Astrocyte of the spinal cord (primary cell): ENCODE results near the gene RNF13.

Source experiments
- DNase-seq: peaks from one replicate; pipeline ENCODE4 v3.0.0; 2011; ENCODE audit warnings: low read depth, low spot score
- H3K4me3 ChIP-seq: 2 replicates; pipeline ENCODE4 v1.5.1; 2011; ENCODE audit warnings: low read depth, mild to moderate bottlenecking, low read length, moderate library complexity
- in situ Hi-C: cut with HindIII; loops from 2 replicates; pipeline ENCODE4 v1.10.0; 2017; ENCODE audit warnings: low sequenced_read_pairs
- TF ChIP-seq, protein P1 (sequence below): IDR thresholded peaks from 2 replicates; pipeline ENCODE4 v1.5.1; 2012; ENCODE audit warnings: low read depth, mild to moderate bottlenecking, low read length, inconsistent platforms

RNF13 gene

DNA sequence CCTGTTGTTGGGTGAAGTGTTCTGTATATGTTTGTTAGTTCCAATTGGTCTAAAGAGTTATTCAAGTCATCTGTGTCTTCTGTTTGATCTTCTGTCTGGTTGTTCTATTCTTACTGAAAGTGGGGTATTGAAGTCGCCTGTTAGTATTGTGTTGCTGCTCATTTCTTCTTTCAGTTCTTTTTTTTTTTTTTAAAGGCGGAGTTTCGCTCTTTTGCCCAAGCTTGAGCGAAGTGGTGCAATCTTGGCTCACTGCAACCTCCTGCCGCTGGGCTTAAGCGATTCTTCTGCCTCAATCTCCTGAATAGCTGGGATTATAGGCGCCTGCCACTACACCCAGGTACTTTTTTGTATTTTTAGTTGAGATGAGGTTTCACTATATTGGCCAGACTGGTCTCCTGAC lies 134.2 kb downstream of the RNF13 start:
- no peak for DNase-seq
- in situ Hi-C loops: no loop called here
- TF ChIP-seq, protein P1, sequence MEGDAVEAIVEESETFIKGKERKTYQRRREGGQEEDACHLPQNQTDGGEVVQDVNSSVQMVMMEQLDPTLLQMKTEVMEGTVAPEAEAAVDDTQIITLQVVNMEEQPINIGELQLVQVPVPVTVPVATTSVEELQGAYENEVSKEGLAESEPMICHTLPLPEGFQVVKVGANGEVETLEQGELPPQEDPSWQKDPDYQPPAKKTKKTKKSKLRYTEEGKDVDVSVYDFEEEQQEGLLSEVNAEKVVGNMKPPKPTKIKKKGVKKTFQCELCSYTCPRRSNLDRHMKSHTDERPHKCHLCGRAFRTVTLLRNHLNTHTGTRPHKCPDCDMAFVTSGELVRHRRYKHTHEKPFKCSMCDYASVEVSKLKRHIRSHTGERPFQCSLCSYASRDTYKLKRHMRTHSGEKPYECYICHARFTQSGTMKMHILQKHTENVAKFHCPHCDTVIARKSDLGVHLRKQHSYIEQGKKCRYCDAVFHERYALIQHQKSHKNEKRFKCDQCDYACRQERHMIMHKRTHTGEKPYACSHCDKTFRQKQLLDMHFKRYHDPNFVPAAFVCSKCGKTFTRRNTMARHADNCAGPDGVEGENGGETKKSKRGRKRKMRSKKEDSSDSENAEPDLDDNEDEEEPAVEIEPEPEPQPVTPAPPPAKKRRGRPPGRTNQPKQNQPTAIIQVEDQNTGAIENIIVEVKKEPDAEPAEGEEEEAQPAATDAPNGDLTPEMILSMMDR: no peak
- H3K4me3 ChIP-seq: no peak overlapping the region

DNA sequence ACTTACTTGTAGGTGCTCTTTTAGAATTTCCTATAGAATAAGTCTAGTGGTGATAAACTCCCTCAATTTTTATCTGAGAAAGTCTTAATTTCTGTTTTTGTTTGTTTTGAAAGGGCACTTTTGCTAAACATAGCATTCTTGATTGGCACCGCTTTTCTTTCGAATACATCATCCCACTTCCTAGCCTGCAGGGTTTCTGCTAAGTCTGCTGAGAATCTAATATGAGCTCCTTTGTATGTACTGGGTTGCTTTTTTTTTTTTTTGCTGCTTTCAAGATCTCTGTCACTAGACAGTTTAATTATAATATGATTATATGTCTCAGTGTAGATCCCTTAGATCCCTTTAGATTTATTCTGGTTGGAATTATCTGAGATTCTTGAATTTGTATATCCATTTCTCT lies 136.2 kb downstream of the RNF13 start:
- no peak overlapping the region for H3K4me3 ChIP-seq
- no peak for DNase-seq
- TF ChIP-seq, protein P1: no peak
- in situ Hi-C loops: no loop called here

DNA sequence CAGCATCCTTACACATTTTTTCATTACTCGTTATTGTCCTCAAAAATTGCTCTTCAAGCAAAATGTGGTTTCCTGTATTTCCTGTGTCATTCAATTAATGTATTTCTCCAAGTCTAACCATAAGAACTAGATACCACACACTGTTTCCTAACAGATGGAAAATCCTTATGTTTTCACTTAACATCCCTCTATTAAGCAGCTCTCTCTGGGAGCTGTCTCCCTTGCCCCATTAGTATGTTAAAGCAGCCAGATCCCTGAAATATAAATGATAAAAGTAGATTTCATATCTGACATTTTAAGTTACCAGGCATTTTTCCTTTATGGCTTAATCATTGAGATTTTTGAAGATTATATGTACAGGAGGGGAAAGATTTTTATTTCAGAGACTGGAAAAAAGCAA lies 141.8 kb downstream of the RNF13 start:
- no peak for DNase-seq
- TF ChIP-seq, protein P1: no peak
- in situ Hi-C loops: no loop called here
- no peak overlapping the region for H3K4me3 ChIP-seq

DNA sequence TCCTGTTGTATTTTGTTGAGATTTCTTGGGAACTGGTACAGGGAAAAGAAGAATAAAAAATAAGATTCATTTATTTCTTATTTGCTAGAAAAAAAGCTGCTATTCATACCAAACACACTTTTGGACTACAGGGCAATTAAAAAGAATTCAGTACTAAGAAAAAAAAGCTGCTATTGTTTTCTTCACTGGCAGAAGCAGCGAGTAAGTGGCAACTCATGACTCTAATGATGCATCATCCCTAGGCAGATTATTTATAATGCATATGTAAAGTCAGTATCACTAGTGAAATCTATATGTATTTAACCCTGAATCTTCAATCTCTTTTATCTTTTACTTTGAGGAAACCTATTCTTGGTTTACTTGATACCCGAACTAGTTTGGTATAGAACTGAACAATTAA lies 142.4 kb downstream of the RNF13 start:
- no peak overlapping the region for H3K4me3 ChIP-seq
- no peak for DNase-seq
- TF ChIP-seq, protein P1: no peak
- in situ Hi-C loops: no loop called here

DNA sequence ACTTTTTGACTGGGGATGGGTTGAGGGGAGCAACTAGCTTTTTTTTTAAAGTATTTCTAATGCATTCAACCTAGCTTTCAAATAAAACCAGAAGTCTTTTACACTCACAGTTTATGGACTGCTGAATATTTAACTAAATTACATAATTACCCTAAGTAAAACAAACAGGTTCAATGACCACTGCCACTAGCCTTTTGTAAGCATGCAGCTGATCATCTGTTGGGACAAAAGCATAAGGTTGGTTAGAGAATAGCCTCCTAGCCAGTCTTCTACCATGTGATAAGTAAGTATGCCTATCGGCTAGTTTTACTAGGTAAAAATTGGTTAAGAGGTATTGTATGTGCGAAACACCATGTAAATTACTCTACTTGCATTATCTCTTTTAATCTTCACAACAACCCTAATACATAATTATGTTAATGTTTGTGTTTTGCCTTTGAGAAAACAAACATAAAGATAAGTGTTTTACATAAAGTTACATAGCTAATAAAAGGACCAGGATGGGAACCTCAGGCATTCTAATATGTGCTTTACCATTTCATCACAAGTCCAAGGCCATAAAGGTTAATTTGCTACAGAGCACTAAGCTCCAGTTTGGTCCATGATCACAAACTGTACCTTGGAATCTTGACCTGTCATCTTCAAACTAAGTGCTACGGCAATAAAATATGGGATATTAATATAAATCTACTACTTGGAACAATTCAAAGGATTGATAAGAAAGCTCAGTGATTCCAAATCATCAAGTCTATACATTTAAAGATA lies 144.5 kb downstream of the RNF13 start:
- in situ Hi-C loops: no loop called here
- TF ChIP-seq, protein P1: no peak
- H3K4me3 ChIP-seq: no peak overlapping the region
- DNase-seq: no peak

DNA sequence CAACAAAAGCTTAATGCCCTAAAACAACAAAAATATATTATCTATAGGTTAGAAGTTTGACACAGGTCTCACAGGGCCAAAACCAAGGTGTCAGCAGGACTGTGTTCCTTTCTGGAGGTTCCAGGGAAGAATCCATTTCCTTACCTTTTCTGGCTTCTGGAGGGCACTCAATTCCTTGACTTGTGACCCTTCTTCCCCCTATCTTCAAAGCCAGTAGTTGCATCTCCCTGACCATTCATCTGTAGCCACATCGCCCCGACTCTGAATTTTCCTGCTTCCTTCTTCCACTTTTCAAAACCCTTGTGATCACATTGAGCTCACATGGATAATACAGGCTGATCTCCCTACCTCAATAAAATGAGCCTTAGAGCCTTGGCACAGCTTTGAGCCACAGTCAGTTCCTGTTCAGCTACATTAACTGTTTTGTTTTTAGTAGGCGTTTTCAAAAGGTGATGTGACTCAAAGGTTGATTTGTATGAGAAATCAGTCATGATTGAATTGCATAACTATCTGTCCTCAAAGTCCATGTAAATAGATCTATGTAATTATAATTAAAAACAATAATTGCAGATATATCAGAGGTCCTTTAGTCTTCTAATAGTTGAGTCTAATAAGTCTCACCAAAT lies 145.3 kb downstream of the RNF13 start:
- no peak overlapping the region for H3K4me3 ChIP-seq
- in situ Hi-C loops: no loop called here
- DNase-seq: no peak
- TF ChIP-seq, protein P1: no peak
